Mucosa of rectum (tissue), 2 donors: ENCODE measurements around the gene FBXL16.

Source experiments
- H3K27ac ChIP-seq, 2 donors: one replicate each; pipeline ENCODE4 v1.7.0; 2013; ENCODE audit warnings: inconsistent platforms in 2 of 2, low read depth in 2 of 2, low read length in 2 of 2
- H3K27me3 ChIP-seq, 2 donors: one replicate each; pipeline ENCODE4 v1.7.0; 2013; ENCODE audit warnings: low read length in 2 of 2; ENCODE audit not compliant: control insufficient read depth in 2 of 2, insufficient read depth in 2 of 2
- H3K36me3 ChIP-seq, 2 donors: one replicate each; pipeline ENCODE4 v1.7.0; 2013; ENCODE audit warnings: low read length in 2 of 2; ENCODE audit not compliant: control insufficient read depth in 2 of 2, insufficient read depth in 2 of 2
- H3K4me1 ChIP-seq, 2 donors: one replicate each; pipeline ENCODE4 v1.7.0; 2013; ENCODE audit warnings: low read length in 2 of 2, mild to moderate bottlenecking in 1 of 2; ENCODE audit not compliant: control insufficient read depth in 2 of 2, insufficient read depth in 2 of 2
- H3K4me3 ChIP-seq, 2 donors: one replicate each; pipeline ENCODE4 v1.7.0; 2013; ENCODE audit warnings: low read length in 2 of 2
- H3K9ac ChIP-seq, 2 donors: one replicate each; pipeline ENCODE4 v1.7.0; 2013; ENCODE audit warnings: low read length in 2 of 2, low read depth in 1 of 2, mild to moderate bottlenecking in 1 of 2
- H3K9me3 ChIP-seq, 2 donors: one replicate each; pipeline ENCODE4 v1.7.0; 2013; ENCODE audit warnings: low read length in 2 of 2; ENCODE audit not compliant: control insufficient read depth in 2 of 2
- donor health status: healthy.
- donor health status: Normal muscosa, but diverticular disease.

FBXL16 gene

GRCh38 chr16:709566-710499 is 4.2 kb upstream of the FBXL16 start:
- Histone ChIP-seq H3K36me3 (no peaks in the 10 kb centered on the region), H3K4me3 (no peak overlapping the region), H3K27ac (no peak overlapping the region), H3K9ac (no peak overlapping the region), H3K9me3 (no peaks in the 10 kb centered on the region), H3K27me3 (peaks cover 29 to 57% of the 10 kb centered on the region in 2 donors), H3K4me1 (peaks cover 2 to 4% of the 10 kb centered on the region in 2 donors)

DNA sequence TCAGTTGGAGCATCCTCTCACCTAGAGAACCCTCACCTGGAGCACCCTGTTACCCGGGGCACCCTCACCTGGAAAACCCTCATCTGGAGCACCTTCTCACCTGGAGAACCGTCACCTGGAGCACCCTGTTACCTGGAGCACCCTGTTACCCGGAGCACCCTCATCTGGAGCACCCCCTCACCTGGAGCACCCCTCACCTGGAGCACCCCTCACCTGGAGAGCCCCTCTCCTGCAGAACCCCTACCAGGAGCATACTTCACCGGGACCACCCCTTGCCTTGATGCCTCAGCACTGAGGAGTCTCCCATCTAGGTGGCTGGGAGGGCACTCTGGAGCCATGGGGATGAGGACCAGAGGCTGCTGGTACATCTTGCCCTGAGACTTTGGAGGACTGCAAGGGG is 3.4 kb upstream of the FBXL16 start:
- Histone ChIP-seq H3K4me3 (no peak overlapping the region), H3K4me1 (no peaks in the 10 kb centered on the region), H3K27ac (no peak overlapping the region), H3K27me3 (peaks cover 33 to 63% of the 10 kb centered on the region in 2 donors), H3K9ac (no peak overlapping the region), H3K9me3 (no peaks in the 10 kb centered on the region), H3K36me3 (no peaks in the 10 kb centered on the region)

- Histone ChIP-seq H3K4me3 (no peak overlapping the region), H3K4me1 (no peaks in the 10 kb centered on the region), H3K9me3 (no peaks in the 10 kb centered on the region), H3K9ac (no peak overlapping the region), H3K27me3 (peaks cover 36 to 69% of the 10 kb centered on the region in 2 donors), H3K36me3 (no peaks in the 10 kb centered on the region), H3K27ac (no peak overlapping the region)
Observed at GRCh38 chr16:708019-708418, 2.4 kb upstream of the FBXL16 start.

- Histone ChIP-seq H3K4me1 (no peaks in the 10 kb centered on the region), H3K9ac (no peak overlapping the region), H3K36me3 (no peaks in the 10 kb centered on the region), H3K27me3 (peaks cover 39 to 79% of the 10 kb centered on the region in 2 donors), H3K27ac (no peak overlapping the region), H3K4me3 (no peak overlapping the region), H3K9me3 (no peaks in the 10 kb centered on the region)
Observed at GRCh38 chr16:707062-707538, 1.5 kb upstream of the FBXL16 start.

DNA sequence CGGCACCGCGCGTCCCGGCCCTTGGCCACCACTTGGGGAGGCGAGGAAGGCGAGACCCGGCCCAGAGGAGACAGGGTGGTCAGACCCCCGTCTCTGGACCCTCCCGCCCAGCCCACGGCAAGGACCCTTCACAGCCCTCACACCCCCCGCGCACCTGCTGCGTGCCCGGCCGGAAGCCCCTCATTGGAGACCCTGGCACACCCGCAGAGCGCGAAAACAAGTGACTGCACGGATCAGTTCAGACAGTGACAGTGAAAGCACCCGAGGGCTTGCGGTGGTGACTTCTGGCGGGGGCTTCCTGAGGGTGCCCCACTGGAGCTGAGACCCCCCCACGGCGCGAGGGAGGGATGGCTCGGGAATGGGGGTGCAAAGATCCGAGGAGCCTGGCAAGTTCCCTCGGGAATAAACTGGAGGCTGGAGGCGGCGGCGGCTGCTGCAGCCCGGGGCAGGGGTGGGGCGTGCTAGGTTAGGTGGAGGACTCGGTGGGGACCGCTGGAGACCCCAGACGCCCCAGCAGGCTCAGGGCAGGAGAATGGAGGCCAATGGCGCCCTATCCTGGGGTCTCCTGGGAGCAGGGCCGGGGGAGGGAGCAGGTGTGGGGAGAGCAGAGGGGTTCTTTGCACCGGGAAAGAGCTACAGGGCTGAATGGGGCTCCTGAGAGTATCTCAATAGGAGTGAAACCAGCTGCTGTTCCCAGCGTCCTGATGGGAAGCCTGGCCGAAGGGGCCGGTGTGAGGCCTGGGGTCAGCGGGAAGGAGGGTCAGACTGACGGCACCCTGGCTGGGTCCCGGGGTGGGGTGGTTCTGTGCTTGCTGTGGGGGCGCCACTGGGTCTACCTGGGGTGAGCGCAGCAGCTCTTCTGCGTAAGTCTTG is 824 bp upstream of the FBXL16 start:
- Histone ChIP-seq H3K9ac (no peak overlapping the region), H3K27me3 (peaks cover 44 to 83% of the 10 kb centered on the region in 2 donors)

GRCh38 chr16:704552-705380 is 835 bp downstream of the FBXL16 start:
- no peaks in the 10 kb centered on the region for H3K9me3 ChIP-seq
- no peak overlapping the region for H3K4me3 ChIP-seq
- H3K27ac ChIP-seq = no peak overlapping the region
- no peaks in the 10 kb centered on the region for H3K4me1 ChIP-seq
- no peak overlapping the region for H3K9ac ChIP-seq
- H3K36me3 ChIP-seq = no peaks in the 10 kb centered on the region
- H3K27me3 ChIP-seq = peaks cover 48 to 78% of the 10 kb centered on the region in 2 donors

More for the DNA sequence above, 824 bp upstream of the FBXL16 start:
- no peak overlapping the region for H3K4me3 ChIP-seq
- H3K4me1 ChIP-seq = no peaks in the 10 kb centered on the region
- no peaks in the 10 kb centered on the region for H3K9me3 ChIP-seq
- no peaks in the 10 kb centered on the region for H3K36me3 ChIP-seq
- H3K27ac ChIP-seq = no peak overlapping the region

GRCh38 chr16:704047-704446 is 1.6 kb downstream of the FBXL16 start:
- Histone ChIP-seq H3K4me1 (no peaks in the 10 kb centered on the region), H3K4me3 (no peak overlapping the region), H3K27me3 (peaks cover 47 to 73% of the 10 kb centered on the region in 2 donors), H3K36me3 (no peaks in the 10 kb centered on the region), H3K9me3 (no peaks in the 10 kb centered on the region), H3K9ac (no peak overlapping the region), H3K27ac (no peak overlapping the region)

- H3K4me3 ChIP-seq = no peak overlapping the region
- H3K36me3 ChIP-seq = no peaks in the 10 kb centered on the region
- H3K9me3 ChIP-seq = no peaks in the 10 kb centered on the region
- H3K9ac ChIP-seq = no peak overlapping the region
- H3K27ac ChIP-seq = no peak overlapping the region
- H3K27me3 ChIP-seq = peaks cover 47 to 68% of the 10 kb centered on the region in 2 donors
- H3K4me1 ChIP-seq = no peaks in the 10 kb centered on the region
Observed at GRCh38 chr16:703406-703805, 2.2 kb downstream of the FBXL16 start.

GRCh38 chr16:702341-702740 is 3.3 kb downstream of the FBXL16 start:
- Histone ChIP-seq H3K36me3 (no peaks in the 10 kb centered on the region), H3K4me1 (no peaks in the 10 kb centered on the region), H3K27ac (no peak overlapping the region), H3K4me3 (no peak overlapping the region), H3K27me3 (peaks cover 41 to 58% of the 10 kb centered on the region in 2 donors), H3K9me3 (no peaks in the 10 kb centered on the region), H3K9ac (no peak overlapping the region)
